ENCODE data around the gene OLA1. TPM values are rescaled to one million over a fixed set of nuclear protein-coding genes. Genes with fewer than 3 reads are reported as not detected.

Gene OLA1
- total RNA-seq, 4 donors from 2014 or later = 47.1 to 62.7 (median 55.6) TPM

DNA sequence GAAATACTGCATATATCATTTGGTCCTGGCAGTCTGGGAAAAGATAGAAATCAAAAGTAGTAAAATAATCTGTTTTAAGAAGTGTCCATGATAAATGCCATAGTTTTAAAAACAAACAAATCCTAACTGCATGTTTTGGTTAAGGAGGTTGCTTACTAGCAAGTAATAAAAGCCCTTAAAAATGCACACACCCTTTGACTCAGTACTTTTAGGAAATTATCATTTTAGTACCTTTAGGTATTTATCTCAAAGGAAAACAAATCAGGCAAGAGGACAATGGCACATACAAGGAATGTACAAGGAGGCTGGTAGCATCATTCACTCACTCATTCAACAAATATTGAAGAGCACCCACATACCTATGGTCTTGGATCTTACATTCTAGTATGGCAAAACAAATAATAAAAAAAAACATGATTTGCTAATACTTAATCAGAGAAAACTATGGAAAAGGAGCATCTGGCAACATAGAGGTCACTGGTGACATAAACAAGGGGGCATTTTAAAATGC is 67.6 kb downstream of the OLA1 start:
- TF ChIP-seq, protein P1, sequence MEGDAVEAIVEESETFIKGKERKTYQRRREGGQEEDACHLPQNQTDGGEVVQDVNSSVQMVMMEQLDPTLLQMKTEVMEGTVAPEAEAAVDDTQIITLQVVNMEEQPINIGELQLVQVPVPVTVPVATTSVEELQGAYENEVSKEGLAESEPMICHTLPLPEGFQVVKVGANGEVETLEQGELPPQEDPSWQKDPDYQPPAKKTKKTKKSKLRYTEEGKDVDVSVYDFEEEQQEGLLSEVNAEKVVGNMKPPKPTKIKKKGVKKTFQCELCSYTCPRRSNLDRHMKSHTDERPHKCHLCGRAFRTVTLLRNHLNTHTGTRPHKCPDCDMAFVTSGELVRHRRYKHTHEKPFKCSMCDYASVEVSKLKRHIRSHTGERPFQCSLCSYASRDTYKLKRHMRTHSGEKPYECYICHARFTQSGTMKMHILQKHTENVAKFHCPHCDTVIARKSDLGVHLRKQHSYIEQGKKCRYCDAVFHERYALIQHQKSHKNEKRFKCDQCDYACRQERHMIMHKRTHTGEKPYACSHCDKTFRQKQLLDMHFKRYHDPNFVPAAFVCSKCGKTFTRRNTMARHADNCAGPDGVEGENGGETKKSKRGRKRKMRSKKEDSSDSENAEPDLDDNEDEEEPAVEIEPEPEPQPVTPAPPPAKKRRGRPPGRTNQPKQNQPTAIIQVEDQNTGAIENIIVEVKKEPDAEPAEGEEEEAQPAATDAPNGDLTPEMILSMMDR (IDR thresholded peaks at IDR 0.05; ENCODE audit: low read depth) = no peak

- TF ChIP-seq, protein P1 (IDR thresholded peaks at IDR 0.05; ENCODE audit: low read depth) = no peak
Observed at GRCh38 chr2:174180165-174180724, 68.1 kb downstream of the OLA1 start.

- TF ChIP-seq, protein P1 (IDR thresholded peaks at IDR 0.05; ENCODE audit: low read depth) = no peak
Observed at GRCh38 chr2:174177316-174177890, 70.9 kb downstream of the OLA1 start.

DNA sequence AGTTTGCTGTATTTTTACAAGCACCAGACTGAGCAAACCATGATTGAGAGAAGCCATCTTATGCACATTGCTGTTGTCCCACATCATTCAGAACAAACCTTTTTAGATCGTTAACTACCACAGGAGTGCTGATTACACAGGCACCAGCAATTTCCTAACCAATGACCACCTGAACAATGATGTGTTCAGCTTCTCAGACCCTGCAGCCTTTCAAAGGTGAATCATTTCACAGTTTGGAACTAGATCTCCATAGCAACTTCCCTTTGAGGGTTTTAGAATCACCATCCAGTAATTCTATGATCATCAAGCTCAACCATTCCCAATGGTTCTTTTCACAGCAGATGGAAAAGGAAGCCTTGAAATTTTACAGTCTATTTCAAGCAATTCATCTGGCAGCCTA is 71.4 kb downstream of the OLA1 start:
- TF ChIP-seq, protein P1 (IDR thresholded peaks at IDR 0.05; ENCODE audit: low read depth) = no peak

DNA sequence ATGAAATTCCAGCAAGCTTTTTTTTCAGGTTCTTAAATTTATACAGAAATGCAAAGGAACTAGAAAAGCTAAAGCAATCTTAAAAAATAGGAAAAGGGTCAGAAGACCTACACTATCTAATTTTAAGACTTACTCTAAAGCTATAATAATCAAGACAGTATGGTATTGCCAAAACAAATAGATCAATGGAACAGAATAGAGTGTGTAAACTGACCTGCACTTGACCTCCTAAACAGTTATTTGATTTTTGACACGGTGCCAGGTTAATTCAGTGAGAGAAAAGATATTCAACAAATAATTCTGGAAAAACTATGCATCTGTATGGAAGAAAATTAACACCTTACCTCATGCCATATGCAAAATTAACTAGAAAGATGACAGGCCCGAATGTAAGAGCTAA is 73.6 kb downstream of the OLA1 start:
- TF ChIP-seq, protein P1 (IDR thresholded peaks at IDR 0.05; ENCODE audit: low read depth) = no peak

DNA sequence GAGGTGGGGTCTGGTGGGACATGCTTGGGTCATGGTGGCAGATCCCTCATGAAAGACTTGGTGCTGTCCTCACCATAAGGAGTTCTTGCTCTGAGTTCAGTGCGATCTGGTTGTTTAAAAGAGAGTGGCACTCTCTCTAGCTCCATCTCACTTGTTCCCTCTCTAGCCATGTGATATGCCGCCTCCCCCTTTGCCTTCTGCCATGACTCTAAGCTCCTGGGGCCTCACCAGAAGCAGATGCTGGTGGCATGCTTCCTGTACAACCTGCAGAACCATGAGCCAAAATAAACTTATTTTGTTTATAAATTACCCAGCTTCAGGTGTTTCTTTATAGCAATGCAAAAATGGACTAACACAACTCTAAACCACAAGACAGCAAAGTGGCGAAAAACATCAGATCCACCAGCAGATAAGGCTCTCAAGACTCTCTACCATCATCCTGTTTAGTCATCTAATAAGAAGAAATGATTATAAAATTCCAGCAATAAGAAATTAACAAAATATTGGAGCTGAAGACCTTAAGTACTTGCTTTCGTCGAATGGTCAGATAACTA is 75.5 kb downstream of the OLA1 start:
- TF ChIP-seq, protein P1 (IDR thresholded peaks at IDR 0.05; ENCODE audit: low read depth) = no peak

GRCh38 chr2:174171686-174172445 is 76.5 kb downstream of the OLA1 start:
- TF ChIP-seq, protein P1 (IDR thresholded peaks at IDR 0.05; ENCODE audit: low read depth) = no peak

Data from subcutaneous adipose tissue (tissue), 4 donors.